GM18508 (cell line): ENCODE data around the gene CAMK2B.

Experiments used
- ATAC-seq: cut with Tn5 transposase; IDR thresholded peaks from one replicate; pipeline ENCODE4 v1.9.1; 2021; ENCODE audit warnings: moderate number of reproducible peaks; ENCODE audit not compliant: insufficient read depth, unreplicated experiment

CAMK2B gene

DNA sequence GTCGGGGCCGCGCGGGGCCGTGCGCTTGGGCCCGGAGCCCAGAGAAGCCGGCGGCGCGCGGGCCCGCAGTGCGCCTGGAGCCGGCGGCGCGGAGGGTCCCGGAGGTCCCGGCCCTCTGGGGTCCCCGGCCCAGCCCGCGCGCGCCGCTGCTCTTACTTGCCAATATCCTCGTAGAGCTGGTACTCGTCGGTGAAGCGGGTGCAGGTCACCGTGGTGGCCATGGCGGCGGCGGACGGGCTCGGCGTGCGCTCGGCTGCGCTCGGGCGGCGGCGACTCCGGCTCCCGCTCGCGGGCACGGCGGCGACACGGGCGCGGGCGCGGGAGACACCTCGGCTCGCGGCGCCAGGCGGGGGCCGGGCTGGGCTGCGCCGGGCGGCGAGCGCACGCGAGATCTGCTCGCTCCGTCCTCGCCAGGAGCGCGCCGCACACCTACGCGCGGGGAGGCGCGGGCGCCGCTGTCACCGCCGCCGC lies at the start of gene CAMK2B:
TSS of gene CAMK2B (minus strand) at position 394 of the 471 bp plus-strand sequence. CDS start at position 221, 173 bp downstream.
- no peak for ATAC-seq

DNA sequence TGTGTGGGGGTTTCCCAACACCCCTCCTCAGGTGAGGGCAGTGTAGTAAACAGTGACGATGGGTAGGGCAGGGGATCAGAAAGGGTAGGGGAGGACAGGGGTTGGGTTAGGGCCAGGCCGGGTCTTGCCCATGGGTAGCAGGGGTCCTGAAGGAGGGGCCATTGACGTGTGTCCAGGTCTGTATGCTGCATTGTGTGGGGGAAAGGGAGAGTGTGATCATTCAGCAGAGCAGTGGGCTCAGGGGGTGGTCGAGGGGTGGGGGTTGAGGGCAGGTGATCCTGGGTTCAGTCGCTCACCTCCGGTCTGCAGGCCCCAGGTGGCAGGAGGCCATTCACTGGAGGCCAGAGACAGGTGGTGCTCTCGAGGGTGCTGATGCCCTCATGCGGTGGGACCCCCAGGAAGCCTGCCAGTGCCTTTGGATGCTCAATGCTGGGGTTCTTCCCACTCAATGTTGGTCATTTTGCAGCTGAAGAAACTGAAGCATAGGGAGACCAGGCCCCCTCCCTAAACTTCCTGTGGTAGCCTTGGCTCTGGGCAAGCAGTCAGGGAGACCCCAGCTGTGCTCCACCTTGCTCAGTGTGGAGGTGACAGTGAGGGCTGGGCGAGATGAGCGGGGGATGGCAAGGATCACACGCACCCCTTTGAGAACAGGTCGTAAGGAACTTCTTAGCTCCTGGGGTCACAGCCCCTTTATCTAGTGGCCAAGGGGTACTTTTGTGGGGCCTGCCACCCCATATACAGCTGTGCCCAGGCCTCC lies 48.8 kb upstream of the CAMK2B start:
- ATAC-seq, result no peak

DNA sequence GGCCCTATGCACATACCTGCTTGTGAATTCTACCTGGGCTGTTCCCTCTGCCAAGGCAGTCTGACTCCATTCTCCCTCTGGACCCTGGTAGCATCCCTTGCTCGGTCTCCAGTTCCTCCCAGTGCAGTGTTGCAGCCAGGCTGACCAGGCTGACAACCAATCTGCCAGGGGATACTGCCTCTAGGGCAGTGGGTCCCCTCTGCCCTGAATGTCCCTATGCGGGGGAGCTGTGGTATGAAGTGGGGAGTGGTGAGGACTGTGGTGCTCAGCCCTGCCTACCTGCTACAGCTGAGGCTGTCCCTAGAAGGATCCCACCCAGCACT lies 48.0 kb upstream of the CAMK2B start:
- ATAC-seq, result no peak

- no peak for ATAC-seq
Observed at GRCh38 chr7:44372560-44373417, 47.4 kb upstream of the CAMK2B start.

GRCh38 chr7:44368885-44369284 lies 43.5 kb upstream of the CAMK2B start:
- no peak for ATAC-seq

DNA sequence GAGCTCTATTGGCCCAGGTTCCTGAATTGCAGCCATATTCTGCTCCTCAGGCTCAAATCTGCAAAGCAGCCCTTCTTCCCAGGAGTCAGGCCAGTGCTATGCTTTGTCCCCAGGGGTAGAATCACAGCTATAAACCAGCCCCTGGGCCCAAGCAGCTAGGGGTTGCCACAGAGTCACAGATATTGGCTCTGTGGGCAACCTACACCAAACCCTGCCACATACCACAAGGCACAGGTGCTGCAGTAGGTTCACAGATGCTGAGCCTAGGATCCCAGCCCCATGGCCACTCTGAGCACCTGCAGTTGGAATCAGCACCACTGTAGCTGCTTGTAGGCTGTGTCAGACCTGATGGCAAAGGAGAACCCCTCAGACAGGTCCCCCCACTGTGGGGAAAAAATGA lies 43.1 kb upstream of the CAMK2B start:
- ATAC-seq, result no peak

GRCh38 chr7:44367475-44368043 lies 42.2 kb upstream of the CAMK2B start:
- ATAC-seq, result no peak

DNA sequence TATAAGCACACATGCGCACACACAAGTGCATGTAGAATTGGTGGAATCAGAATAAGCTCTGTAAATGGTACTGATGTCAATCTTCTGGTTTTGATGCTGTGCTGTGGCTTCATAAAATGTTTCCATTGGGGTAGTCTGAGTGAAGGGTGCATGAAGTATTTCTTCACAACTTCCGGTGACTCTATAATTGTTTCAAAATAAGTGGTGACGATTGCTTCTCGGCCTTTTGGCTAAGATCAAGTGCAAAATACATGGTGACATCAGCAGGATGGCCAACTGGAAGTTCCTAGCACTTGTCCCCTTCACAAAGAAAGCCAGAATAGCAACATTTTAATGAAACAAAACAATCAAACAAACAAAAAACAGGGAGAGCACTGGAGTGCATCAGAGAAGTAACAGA lies 41.6 kb upstream of the CAMK2B start:
- no peak for ATAC-seq

DNA sequence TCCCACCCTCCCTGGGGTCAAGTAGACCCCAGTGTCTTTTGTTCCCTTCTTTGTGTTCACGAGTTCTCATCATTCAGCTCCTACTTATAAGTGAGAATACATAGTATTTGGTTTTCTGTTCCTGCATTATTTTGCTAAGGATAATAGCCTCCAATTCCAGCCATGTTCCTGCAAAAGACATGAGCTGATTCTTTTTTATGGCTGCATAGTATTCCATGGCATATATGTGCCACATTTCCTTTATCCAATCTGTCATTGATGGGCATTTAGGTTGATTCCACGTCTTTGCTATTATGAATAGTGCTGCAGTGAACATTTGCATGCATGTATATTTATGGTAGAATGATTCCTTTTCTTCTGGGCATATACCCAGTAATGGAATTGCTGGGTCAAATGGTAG lies 28.3 kb upstream of the CAMK2B start:
- no peak for ATAC-seq

DNA sequence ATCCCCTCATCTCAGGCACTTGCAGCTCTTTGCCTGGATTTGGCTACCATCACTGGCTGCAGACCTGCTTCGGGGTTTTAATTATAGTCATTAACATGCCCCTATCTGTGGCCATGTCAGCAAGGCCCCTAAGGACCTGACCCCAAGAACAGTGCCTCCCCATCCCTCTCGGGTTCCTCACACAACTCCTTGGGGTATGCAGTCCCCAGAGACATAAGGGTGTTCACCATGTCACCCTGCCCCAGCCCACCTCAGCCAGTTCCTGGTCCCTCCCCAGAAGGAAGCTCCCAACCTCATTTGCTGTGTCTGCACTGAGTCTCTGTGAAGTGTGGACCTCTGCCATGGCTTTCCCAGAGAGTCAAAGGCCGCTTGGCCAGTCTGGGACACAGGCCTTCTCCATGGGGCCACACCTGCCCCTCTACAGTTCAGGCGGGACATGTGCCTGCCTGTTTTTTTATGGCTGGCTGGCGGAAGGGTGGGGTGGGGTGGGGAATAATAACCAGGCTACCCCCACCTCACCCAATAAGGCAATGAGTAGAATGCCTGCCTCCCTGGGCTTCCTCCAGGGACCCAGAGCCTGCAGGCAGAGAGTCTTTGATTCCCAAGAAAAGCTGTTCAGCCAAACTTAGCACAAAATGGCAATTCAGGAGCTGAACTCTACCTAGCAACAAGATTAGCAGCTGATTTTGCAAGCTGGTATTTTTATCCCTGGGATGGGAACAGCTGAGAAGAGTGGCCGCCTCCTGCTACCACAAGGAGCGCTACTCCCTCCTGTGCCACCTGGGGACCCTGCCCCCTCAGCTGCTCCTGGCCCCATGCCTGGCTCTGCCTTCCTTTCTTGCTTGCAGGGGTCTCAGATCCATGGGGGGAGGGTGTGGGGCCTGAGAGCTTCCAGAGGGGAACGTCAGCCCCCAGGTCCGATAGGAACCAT lies 23.7 kb upstream of the CAMK2B start:
- no peak for ATAC-seq

DNA sequence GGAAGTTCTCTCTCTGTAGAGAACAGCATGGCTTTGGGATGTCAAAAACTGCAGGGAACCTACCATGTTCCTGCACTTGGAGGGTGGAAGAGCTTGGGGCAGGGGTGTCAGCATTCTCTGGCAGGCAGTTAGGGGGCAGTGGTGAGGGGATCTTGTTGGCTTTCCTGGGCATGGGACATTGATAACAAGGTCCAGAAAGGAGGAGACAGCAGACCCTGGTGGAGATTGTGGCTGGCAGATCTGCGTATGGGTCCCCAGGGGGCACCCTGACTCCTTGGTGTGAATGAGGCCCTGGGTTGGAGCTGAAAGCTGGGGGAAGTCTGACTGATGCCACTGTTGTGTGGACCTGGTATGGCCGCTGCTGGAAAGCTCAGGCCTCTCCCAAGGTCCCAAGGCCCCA lies 22.9 kb upstream of the CAMK2B start:
- ATAC-seq, result no peak

DNA sequence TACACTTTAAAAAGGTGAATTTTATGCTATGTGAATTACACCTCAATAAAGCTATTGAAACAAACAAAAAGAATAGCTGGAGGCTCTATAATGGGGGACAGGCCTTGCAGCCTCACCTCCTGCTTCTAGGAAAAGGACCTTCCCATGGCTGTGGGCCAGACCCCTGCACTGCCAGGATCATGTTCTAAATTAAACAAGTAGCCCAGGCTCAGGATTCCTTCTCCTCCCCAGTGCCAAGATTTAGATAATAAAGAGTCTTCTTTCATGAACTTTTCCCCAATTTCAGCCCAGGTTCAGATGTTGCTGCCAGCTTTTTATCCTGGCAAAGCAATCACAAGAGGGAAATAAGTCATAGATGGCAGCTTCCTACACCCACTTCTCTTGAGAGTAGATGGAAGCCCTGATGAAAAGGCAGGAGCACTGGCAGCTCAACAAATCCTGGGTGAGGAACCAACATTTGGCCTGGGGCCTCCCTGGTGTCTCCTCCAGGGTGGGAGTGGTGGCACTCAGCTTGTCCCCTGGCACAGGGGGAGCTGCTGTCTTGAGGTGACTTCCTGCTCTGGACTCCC lies 22.2 kb upstream of the CAMK2B start:
- no peak for ATAC-seq

DNA sequence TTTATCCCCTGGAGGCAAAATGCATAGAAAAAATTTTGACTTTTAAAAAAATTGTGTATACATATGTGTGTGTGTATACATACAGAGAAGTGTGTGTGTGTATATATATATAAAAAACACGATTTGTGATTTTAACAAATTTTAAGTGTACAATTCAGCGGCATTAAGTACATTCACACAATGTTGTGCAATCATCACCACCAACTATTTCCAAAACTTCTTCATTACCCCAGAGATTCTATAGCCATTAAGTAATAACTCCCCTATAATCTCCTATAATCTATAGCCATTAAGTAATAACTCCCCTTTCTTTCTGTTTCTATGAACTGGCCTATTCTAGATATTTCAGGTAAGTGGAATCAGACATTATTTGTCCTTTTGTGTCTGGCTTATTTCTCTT lies 20.7 kb upstream of the CAMK2B start:
- no peak for ATAC-seq

GRCh38 chr7:44341401-44341800 lies 16.0 kb upstream of the CAMK2B start:
- ATAC-seq, result no peak

- no peak for ATAC-seq
Observed at GRCh38 chr7:44338600-44338999, 13.2 kb upstream of the CAMK2B start.

GRCh38 chr7:44336491-44336890 lies 11.1 kb upstream of the CAMK2B start:
- no peak for ATAC-seq

DNA sequence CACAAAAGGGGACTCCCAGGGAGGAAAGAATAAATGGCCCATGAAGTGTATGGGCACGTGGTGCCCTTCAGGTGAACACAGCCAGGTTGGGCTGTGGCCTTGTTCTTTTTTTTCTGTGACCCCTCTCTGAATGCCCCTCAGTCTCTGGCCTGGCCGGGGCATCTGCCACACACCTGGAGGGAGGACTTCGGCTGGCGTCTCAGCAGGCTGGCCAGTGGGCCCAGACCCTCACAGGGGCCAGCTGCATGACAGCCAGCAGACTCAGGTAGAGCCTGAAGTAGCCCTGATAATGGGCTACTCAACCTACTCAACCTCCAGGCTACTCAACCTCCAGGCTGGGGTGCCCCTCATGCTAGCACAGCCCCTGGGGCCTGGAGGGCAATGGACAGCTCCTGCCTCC lies 9.8 kb upstream of the CAMK2B start:
- no peak for ATAC-seq

DNA sequence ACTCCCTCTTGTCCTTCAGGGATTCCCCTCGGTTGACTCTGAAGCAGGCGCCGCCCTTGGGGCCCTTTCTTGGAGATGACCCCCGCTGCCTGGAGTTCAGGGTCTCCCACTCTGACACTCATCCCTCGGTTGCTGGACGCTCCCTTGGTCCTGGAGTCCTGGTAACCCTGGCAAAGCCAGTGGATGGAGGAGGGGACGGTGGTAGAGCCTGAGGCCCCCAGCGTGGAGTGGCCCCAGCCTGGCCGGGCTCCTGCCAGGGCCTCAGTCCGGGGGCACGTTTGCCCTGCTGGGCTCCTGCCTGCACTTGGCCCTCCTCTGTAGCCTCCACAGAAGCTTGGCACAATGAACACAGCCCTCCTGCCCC lies 9.3 kb upstream of the CAMK2B start:
- ATAC-seq, result no peak

- ATAC-seq, result no peak
Observed at GRCh38 chr7:44333911-44334733, 8.7 kb upstream of the CAMK2B start.
